HG02943 (cell line): ENCODE measurements around the gene CORO7.
"Not testable (repeated sequence)": the region's sequence is repeated elsewhere in the genome, so short reads cannot be mapped to it uniquely, and the experiment has no call there.

ENCODE experiments used
- ATAC-seq: cut with Tn5 transposase; IDR thresholded peaks from one replicate; pipeline ENCODE4 v1.9.1; 2021; ENCODE audit warnings: mild to moderate bottlenecking, low read depth, moderate library complexity; ENCODE audit not compliant: unreplicated experiment

CORO7 gene

DNA sequence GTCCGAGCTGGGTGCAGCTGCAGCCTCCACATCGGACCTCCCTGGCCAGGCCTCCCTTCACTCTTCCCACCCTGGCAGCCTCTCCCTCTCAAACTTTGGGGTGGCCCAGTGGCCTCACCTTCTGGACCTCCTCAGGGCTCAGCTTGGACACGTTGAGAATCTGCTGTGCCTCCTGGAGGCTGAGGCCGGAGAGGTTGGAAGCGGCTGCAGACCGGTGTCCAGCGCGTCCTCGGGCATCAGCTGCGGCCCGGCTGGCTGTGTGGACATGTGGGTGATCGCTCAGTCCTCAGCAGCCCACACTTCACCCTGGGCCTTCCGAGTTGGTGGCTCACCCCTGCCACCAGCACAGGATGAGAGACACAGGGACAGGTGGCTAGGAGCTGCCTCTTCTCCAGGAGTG is 75.1 kb downstream of the CORO7 start:
- ATAC-seq = no peak

DNA sequence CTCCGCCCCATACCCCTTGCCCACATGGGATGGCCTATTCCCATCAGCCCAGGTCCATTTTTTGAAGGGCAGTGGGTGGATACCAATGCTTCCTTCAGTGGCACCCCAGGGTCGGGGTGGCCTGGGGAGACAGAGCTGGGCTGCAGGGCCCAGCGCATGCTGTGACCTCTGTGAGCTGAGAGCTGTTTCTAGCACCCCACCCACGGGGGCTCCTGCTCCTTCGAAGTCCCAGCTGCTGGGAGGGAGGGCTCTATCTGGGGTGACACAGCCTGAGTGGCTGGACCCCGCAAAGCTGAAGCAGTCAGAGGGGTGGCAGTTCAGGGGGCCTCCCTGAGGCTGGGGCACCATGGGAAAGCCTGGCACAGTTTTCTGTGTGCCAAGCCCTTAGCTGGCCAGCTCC is 76.0 kb downstream of the CORO7 start:
- ATAC-seq = no peak

DNA sequence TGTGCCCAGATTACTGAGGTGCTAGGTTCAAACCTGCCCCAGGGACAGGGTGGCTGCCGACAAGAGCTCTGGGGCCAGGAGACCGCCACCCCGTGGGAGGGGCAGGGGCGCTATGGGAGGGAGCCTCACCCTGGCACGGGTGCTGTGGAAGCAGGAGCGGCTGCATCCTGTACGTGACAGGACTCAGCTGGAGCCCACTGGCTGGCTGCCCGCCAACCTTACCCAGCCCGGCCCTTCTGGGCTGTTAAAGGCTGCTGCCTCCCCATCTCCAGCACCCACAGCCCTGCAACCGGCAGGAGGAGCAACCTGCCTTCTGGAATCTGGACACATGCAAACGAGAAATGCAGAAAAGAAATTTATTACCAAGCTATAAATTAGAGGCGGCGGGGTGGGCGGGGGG is 76.5 kb downstream of the CORO7 start:
- no peak for ATAC-seq

DNA sequence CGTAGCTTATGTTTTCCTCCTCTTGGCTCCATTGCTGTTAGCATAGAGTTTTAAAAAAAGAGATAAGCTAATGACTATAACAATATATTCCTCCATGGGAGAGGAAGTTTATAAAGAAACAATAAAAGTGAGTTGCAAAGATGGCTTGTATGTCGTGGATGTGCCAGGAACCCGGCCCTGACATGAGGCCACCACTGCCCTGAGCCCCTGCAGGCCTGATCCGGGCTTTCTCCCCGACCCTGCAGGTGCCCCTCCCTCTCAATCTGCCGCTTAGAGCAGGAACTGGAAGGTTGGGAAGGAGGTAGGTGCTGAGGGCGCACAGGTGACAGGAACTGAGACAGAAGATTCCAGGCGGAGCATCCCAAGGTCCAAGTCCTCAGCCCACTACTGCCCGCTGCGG is 76.9 kb downstream of the CORO7 start:
- no peak for ATAC-seq

DNA sequence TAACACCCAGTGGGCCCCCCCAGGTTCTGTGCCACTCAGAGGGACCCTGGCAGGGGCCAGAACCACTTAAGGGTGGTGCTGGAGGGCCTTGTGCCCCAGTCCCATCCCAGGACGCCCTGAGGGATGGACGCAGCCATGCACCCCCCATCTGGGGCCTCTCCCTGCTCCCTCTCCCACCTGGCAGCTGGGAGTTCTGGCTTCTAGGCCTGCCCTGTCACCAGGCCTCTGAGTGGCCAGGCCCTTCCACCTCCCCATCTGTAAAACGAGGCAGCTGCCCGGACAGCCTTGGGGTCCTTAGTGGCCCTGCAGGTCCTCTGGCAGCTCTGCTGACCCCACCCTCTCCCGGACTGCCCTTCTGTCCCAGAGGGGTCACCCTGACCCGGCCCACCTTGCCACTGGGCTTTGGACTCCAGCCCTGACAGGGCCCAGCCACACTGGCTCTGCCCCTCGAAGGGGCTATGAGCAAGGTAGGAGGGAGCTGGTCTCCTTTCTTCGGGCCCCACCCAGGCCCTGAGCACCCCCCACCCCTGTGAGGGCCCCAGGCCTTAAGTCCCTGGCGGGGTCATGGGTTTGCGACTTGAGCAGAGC is 77.6 kb downstream of the CORO7 start:
- ATAC-seq = no peak

DNA sequence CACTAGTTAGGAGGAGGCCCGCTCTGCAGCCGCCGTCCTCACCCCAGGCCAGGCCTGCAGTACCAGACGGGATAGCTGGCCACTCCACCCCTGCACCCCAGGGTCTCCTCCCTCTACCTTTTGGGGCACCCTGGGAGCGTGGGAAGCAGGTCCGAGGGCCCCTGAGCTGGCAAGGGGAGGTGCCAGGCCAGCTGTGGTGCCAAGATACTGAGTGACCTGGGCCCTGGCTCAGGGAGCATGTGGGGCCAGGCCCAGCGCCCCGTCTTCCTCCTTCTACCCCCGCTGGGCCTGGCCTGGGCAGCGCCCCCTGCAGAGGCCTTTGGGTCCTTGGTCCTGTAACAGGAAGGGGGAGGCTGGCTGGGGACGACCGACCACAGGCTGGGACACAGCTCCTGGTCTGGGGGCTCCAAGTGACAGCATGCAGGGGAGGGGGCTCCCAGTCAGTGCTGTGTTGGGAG is 78.2 kb downstream of the CORO7 start:
- ATAC-seq = no peak

DNA sequence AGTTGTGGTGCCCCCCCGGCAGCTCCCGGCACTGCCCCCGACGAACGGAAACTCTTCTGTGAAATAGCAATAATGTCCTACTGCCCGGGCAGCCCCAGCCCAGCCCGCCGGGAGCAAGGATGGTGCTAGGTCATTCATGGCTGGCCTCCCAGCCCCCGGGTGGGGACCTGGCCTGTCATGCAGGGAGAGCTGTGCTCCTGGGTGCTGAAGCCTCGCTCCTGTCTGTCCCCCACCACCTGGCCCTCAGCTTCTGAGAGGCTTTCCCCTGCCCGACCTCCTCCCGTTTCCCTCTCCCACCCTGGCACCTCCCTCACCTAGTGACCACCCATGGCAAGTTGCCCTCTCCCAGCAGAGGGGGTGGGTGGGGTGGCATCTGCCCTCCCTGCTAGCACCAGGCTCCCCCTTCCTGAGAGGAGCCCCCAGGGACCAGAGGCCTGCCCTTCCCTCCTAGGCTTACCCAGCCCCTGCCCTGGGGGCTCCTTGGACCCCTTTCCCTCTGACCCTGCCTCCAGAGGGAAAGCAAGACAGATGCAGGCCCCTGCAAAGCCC is 78.8 kb downstream of the CORO7 start:
- no peak for ATAC-seq

DNA sequence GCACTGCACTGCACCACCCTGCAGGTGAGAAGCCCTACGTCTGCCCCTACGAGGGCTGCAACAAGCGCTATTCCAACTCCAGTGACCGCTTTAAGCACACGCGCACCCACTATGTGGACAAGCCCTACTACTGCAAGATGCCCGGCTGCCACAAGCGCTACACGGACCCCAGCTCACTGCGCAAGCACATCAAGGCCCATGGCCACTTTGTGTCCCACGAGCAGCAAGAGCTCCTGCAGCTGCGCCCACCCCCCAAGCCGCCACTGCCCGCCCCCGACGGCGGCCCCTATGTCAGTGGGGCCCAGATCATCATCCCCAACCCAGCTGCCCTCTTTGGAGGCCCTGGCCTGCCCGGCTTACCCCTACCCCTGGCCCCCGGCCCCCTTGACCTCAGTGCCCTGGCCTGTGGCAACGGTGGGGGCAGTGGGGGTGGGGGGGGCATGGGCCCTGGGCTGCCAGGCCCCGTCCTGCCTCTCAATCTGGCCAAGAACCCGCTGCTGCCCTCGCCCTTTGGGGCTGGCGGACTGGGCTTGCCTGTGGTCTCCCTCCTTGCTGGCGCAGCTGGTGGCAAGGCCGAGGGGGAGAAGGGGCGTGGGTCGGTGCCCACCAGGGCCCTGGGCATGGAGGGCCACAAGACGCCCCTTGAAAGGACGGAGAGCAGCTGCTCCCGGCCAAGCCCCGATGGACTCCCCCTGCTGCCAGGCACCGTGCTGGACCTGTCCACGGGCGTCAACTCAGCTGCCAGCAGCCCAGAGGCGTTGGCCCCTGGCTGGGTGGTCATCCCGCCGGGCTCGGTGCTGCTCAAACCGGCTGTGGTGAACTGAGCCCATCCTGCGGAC is 79.5 kb downstream of the CORO7 start:
- ATAC-seq = no peak

DNA sequence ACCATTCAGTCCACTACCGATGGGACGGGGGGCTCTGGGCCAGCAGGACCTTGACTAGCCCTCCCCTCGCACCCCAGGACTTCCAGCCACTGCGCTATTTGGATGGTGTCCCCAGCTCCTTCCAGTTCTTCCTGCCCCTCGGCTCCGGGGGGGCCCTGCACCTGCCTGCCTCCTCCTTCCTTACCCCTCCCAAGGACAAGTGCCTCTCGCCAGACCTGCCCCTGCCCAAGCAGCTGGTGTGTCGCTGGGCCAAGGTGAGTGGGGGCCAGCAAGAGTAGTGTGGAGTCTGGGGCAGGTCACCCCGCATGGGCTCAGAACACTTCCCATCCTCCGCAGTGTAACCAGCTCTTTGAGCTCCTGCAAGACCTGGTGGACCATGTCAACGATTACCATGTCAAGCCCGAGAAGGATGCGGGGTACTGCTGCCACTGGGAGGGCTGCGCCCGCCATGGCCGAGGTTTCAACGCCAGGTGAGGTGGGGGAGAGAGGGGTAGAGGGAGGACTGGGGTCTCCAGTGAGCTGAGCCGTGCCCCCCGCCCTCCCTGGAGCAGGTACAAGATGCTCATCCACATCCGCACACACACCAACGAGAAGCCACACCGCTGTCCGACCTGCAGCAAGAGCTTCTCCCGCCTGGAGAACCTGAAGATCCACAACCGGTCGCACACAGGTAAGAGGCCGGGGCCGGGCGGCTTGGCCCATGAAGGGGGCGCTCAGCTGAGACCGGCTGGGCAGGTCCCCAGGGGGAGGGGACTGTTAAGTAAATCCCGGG is 81.5 kb downstream of the CORO7 start:
- ATAC-seq = no peak

DNA sequence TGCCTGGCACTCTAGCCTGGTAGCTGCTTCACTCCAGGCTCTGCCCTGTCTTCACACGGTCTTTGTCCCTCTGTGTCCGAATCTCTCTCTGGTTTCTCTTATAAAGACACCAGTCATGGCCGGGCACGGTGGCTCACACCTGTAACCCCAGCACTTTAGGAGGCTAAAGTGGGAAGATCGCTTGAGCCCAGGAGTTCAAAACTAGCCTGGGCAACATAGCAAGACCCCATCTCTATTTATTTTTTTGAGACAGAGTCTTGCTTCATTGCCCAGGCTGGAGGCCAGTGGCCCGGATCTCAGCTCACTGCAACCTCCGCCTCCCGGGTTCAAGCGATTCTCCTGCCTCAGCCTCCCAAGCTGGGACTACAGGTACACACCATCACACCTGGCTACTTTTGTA is 82.7 kb downstream of the CORO7 start:
- not testable (repeated sequence) for ATAC-seq

DNA sequence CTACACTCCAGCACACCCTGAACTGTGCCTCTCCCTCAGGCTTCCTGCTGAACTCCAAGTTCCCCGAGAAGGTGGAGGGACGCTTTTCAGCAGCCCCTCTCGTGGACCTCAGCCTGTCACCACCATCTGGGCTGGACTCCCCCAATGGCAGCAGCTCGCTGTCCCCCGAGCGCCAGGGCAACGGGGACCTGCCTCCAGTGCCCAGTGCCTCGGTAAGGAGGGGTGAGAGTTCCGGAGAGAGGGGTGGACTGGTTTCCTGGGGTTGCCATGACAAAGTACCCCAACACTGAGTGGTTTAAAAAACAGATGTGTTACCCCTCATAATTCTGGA is 83.1 kb downstream of the CORO7 start:
- ATAC-seq = no peak

DNA sequence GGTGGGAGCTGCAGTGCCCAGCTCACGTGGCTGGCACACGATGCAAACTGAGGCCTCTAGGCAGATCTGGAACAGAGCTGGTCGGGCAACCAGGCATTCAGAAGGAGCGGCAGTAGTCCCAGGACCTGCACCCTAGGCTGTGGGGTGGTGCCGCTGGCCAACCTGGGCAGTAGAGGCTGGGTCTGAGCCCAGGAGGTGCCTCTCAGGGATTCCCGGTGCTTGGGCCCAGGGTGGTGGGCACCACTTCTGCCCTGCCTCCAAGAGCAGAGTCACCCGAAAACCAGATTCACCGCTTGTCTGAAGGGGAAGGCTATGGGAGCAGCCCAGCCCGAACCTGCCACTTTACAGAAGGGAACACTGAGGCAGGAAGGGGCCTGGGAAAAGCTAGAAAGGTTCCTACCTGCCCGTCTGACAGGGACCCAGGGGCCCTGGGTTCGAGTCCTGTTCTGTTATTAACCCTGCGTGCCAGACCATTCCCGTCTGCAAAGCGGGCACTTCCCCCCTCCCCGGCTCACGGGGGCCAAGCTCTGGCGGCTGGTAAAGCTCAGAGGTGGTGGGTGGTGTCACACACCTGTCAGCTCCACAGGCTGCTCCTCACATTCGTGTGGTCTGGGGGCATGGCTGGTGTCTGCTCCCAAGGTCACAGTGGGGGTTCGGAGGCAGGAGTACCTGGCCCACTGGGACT is 83.6 kb downstream of the CORO7 start:
- ATAC-seq = no peak

DNA sequence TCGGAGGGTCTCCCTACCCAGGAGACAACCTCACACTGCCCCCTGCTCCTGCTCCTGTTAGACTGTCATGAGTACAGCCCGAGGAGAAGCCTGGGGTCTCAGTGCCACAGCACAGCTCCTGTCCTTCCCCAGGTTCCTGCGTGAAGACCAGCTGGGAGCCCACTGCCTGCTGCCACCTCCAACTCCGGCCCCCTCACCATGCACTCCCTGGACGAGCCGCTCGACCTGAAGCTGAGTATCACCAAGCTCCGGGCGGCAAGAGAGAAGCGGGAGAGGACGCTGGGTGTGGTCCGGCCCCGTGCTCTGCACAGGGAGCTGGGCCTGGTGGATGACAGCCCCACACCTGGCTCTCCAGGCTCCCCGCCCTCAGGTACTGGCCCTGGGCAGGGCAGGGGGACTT is 84.3 kb downstream of the CORO7 start:
- no peak for ATAC-seq

DNA sequence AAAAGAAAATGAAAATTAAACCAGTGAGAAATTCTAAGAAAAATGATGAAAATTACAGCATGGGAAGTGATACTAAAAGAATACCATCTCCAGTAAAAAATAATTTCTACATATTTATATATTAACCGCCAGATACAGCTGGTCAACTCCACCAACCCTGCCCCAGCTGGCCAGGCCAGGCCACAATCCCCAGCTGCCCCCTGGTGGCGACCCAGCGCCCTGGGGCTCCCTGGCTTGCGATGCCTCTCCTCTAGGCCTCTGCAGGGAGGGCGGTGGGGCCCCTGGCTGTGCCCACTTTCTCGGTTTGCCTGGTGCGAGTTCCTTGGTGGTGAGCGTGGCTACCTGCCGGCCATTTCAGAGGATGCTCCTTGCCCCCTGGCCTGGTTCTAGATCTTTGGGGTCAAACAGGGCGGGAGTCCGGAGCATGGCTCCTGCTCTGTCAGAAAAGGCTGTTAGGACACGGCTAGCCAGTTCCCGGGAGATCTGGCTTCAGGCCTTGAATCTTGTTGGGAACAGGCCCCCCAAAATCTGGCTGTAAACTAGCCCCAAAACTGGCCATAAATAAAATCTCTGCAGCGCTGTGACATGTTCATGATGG is 86.0 kb downstream of the CORO7 start:
- ATAC-seq = no peak

DNA sequence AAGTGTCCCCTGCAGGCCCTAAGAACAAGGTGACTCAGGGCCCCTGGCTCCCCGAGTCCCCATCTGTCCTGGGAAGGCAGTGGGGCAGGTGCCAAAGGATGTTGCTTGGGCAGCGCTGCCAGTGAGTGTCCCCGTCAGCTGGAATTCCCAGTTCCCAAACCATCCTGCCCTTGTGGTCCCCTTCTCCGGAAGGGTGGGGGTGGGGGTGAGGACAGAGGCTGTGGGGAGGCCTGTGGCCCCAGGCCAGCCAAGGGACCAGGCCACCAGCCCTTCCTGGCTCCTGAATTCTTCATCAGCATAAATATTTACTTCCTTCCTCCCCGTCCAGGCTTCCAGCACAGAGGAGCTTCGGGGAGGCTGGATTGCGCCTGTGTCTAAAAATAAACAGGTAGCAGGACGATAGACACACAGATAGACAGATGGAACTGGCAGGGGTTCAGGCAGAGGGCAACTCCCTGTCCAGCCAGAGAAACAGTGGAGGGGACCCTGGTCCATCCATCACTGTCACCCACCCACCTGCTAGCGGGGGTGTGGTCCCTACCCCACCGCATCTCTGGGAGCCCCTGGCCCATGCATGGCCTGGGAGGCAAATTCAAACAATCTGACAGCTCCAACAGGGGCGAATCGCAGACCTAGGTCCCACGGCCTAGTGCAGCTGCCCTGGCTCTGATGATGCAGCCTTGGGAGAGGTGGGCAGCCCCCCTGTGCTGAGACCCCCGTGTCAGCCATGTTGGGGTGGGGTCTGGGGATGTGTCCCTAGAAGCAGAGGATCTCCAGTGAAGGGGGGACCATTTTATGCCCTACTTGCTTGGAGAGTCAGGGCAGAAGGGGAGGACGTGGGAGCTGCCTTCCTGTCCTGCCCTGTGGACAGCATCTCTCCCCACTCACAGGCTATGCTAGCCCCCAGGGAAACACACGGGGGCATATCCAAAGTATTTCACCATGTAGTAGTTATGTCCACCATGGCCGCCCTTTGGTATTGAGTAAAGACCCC is 87.3 kb downstream of the CORO7 start:
- no peak for ATAC-seq

DNA sequence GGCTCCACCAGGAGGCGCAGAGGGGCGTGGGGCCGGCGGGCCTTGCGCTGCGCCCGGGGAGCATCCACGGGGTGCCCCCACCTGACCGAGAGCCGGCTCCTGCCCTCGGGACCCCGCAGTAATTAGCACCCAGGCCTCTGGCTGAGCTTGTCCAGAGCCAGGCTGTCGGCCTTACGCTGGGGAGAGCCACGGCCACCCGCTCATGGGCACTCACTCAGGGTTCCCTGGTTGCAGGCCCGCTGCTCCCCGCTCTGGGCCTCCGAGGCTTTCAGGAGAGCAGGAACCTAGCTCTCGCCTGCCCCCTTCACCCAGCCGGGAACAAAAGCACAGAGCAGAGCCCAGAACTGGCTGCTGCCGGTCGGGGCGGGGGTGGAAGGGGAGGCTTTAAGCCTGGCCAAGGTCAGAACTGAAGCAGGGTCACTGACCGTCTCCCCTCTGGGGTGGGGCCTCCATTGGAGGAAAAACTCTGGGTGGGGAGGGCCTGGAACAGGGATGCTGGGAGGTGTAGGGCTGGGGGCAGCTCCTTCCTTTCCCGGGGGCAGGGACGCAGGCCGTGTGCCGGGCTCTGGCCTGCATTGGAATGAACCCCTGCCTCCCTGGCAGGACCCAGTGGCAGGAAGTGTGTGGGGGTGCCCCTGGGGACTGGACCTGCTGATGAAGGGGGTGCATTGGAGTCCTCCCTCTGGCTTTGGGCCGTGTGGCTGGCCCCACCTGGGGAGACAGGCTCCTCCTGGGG is 88.2 kb downstream of the CORO7 start:
- ATAC-seq = no peak

DNA sequence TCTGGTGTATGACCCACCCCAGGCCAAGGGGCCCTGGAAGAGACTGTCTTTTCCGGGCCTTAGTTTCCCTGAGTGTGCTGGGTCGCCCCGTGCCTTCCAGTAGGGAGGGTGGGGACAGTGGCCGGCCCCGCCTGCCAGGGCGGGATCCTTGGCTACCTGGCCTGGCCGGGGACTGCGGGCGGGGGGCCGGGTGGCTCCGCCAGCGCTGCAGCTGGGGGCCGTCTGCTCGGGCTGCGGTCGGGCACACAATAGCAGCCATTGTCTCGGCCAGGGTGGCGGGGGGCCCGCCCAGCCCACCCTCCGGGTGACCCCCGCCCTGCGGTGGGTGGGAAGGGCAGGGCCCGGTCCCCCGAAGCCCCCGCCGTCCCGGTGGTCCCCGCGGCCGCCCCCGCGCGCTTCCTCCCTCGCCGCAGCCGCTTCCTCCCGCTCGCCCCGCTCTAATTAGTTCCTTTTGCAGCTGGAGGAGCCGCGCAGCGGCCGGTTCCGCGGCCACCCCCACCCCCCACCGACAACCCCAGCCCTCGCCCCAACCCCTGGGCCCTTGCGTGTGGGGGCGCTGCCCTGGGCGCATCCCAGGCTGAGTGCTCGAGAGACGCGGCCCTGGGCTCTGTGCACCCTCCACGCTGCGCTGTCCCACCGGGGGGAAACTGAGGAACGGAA is 88.9 kb downstream of the CORO7 start:
- ATAC-seq = no peak

DNA sequence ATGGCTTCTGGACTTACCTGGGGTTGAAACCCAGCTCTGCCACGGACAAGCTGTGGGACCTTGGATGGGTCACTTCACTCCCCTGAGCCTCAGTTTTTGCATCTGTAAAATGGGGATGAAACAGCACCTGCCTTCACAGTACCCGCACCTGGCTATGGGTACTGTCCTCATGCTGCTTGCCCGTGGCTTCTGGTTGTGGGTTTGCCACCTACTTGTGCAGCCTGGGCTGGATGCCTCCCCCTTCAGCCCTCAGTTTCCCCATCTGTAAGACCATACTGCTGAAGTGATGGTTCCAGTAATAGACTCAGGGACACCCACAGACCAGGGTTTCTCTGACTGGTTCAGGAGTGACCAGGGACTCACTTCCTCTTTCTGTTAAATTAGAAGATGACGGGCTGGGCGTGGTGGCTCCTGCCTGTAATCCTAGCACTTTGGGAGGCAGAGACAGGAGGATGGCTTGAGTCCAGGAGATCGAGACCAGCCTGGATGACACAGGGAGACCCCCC is 91.1 kb downstream of the CORO7 start:
- ATAC-seq = no peak
